ENCODE measurements around the gene WDR59.

The WDR59 gene

GRCh38 chr16:75010427-75010826 lies 25.5 kb upstream of the WDR59 start:
- no peaks in the 10 kb centered on the region for H3K9me3 ChIP-seq (ENCODE audit: control insufficient read depth, insufficient read depth, low read depth, low read length)
- ChIA-PET CTCF (interaction anchor here (0.8 to 2.2 kb wide), 2 partner anchors 13 to 100 kb away, joined by 5 to 6 read pairs; no protein-coding TSS in a partner anchor), POLR2A (interaction anchor here (0.8 to 1.3 kb wide), 2 partner anchors 9 to 25 kb away, joined by 3 to 6 read pairs; partner anchors contain the start of gene WDR59)
- H3K4me1 ChIP-seq (ENCODE audit: control insufficient read depth, insufficient read depth, low read length) = peaks cover 8% of the 10 kb centered on the region; the same call in 1 of the 2 replicates
- no peak overlapping the region for H3K4me3 ChIP-seq (ENCODE audit: low read depth, low read length)
- H3K36me3 ChIP-seq (ENCODE audit: control insufficient read depth in 2 of 2, insufficient read depth in 1 of 2, low read length in 2 of 2) = no peaks in the 10 kb centered on the region
- TF ChIP-seq ZBTB26 (tag by site-specific recombination; optimal IDR thresholded peaks at IDR 0.05) (no peak), ZNF26 (tag by site-specific recombination; IDR thresholded peaks at IDR 0.05) (no peak), ZFP3 (tag by site-specific recombination; IDR thresholded peaks at IDR 0.05; ENCODE audit: low read depth) (no peak), KLF16 (tag by site-specific recombination; IDR thresholded peaks at IDR 0.05) (no peak), BCL11B (tag by site-specific recombination; IDR thresholded peaks at IDR 0.05; ENCODE audit: low read depth) (no peak), ZBTB6 (tag by site-specific recombination; IDR thresholded peaks at IDR 0.05) (no peak), ZNF677 (tag by site-specific recombination; IDR thresholded peaks at IDR 0.05) (no peak), REPIN1 (tag by site-specific recombination; IDR thresholded peaks at IDR 0.05; ENCODE audit: low read depth) (no peak), SALL2 (tag by site-specific recombination; IDR thresholded peaks at IDR 0.05; ENCODE audit: borderline replicate concordance) (no peak), ZFP69B (tag by site-specific recombination; IDR thresholded peaks at IDR 0.05) (no peak)
- H3K27ac ChIP-seq (ENCODE audit: extremely low read depth, low read depth, low read length) = no peak overlapping the region

- no peaks in the 10 kb centered on the region for H3K9me3 ChIP-seq (ENCODE audit: control insufficient read depth, insufficient read depth, low read depth, low read length)
- CTCF ChIA-PET = interaction anchor here (0.5 to 1.0 kb wide), 3 partner anchors 9 to 192 kb away, joined by 3 read pairs; partner anchors contain the start of gene ZNRF1
- H3K4me1 ChIP-seq (ENCODE audit: control insufficient read depth, insufficient read depth, low read length) = peaks cover 6% of the 10 kb centered on the region; the same call in 1 of the 2 replicates
- H3K27ac ChIP-seq (ENCODE audit: extremely low read depth, low read depth, low read length) = no peak overlapping the region
- TF ChIP-seq ZNF558 (tag by site-specific recombination; IDR thresholded peaks at IDR 0.05) = no peak
- no peak for TF ChIP-seq ZNF184 (tag by site-specific recombination; IDR thresholded peaks at IDR 0.05)
- no peak for TF ChIP-seq ZNF596 (tag by site-specific recombination; IDR thresholded peaks at IDR 0.05)
- no peak for TF ChIP-seq ZNF776 (tag by site-specific recombination; IDR thresholded peaks at IDR 0.05; ENCODE audit: borderline replicate concordance)
- TF ChIP-seq ZNF76 (tag by site-specific recombination; IDR thresholded peaks at IDR 0.05; ENCODE audit: borderline replicate concordance, low read depth) = no peak
- TF ChIP-seq ZNF561 (tag by site-specific recombination; IDR thresholded peaks at IDR 0.05; ENCODE audit: borderline replicate concordance) = no peak
- no peak for TF ChIP-seq HOXD13 (CRISPR knock-in tag; IDR thresholded peaks at IDR 0.05; ENCODE audit: borderline replicate concordance)
- no peak for TF ChIP-seq ZNF639 (tag by site-specific recombination; IDR thresholded peaks at IDR 0.05)
- TF ChIP-seq ZNF623 (tag by site-specific recombination; IDR thresholded peaks at IDR 0.05) = no peak
- TF ChIP-seq ZNF473 (tag by site-specific recombination; IDR thresholded peaks at IDR 0.05) = no peak
- POLR2A ChIA-PET = no interaction called here
- H3K36me3 ChIP-seq (ENCODE audit: control insufficient read depth in 2 of 2, insufficient read depth in 1 of 2, low read length in 2 of 2) = no peaks in the 10 kb centered on the region
- H3K4me3 ChIP-seq (ENCODE audit: low read depth, low read length) = no peak overlapping the region
Measured at GRCh38 chr16:75007443-75007842, 22.5 kb upstream of the WDR59 start.

All from HEK293 (cell line).